ENCODE data around the gene GIGYF1.
"Not testable (repeated sequence)": the region's sequence is repeated elsewhere in the genome, so short reads cannot be mapped to it uniquely, and the experiment has no call there.

GIGYF1 gene

GRCh38 chr7:100671353-100672327 lies 22.4 kb downstream of the GIGYF1 start:
- Mint-ChIP-seq H3K9me3 (no peaks in the 10 kb centered on the region), H3K36me3 (ENCODE audit: low read depth) (no peaks in the 10 kb centered on the region), H3K4me3 (no peak overlapping the region), H3K27ac (no peak overlapping the region), H3K4me1 (peaks cover 5% of the 10 kb centered on the region), H3K27me3 (ENCODE audit: low read depth, poor library complexity) (peaks cover 54% of the 10 kb centered on the region)
- no peak for TF ChIP-seq CTCF (IDR thresholded peaks at IDR 0.05)
- no peak for DNase-seq

GRCh38 chr7:100670074-100670473 lies 24.0 kb downstream of the GIGYF1 start:
- H3K27ac Mint-ChIP-seq: no peak overlapping the region
- H3K4me1 Mint-ChIP-seq: no peaks in the 10 kb centered on the region
- H3K4me3 Mint-ChIP-seq: no peak overlapping the region
- no peaks in the 10 kb centered on the region for H3K36me3 Mint-ChIP-seq (ENCODE audit: low read depth)
- no peaks in the 10 kb centered on the region for H3K9me3 Mint-ChIP-seq
- no peak for DNase-seq
- no peak for TF ChIP-seq CTCF (IDR thresholded peaks at IDR 0.05)
- peaks cover 62% of the 10 kb centered on the region for H3K27me3 Mint-ChIP-seq (ENCODE audit: low read depth, poor library complexity)

- not testable (repeated sequence) for H3K4me3 Mint-ChIP-seq; H3K36me3 Mint-ChIP-seq (ENCODE audit: low read depth); H3K4me1 Mint-ChIP-seq; DNase-seq; H3K9me3 Mint-ChIP-seq; H3K27ac Mint-ChIP-seq
- peaks cover 62% of the 10 kb centered on the region for H3K27me3 Mint-ChIP-seq (ENCODE audit: low read depth, poor library complexity)
Observed at GRCh38 chr7:100669106-100669505, 24.9 kb downstream of the GIGYF1 start.

GRCh38 chr7:100668069-100668449 lies 26.0 kb downstream of the GIGYF1 start:
- no peaks in the 10 kb centered on the region for H3K9me3 Mint-ChIP-seq
- no peak for DNase-seq
- no peak overlapping the region for H3K27ac Mint-ChIP-seq
- TF ChIP-seq CTCF (IDR thresholded peaks at IDR 0.05): no peak
- peaks cover 63% of the 10 kb centered on the region for H3K27me3 Mint-ChIP-seq (ENCODE audit: low read depth, poor library complexity)
- no peaks in the 10 kb centered on the region for H3K4me1 Mint-ChIP-seq
- H3K4me3 Mint-ChIP-seq: no peak overlapping the region
- H3K36me3 Mint-ChIP-seq (ENCODE audit: low read depth): no peaks in the 10 kb centered on the region

- H3K9me3 Mint-ChIP-seq: no peaks in the 10 kb centered on the region
- peaks cover 64% of the 10 kb centered on the region for H3K27me3 Mint-ChIP-seq (ENCODE audit: low read depth, poor library complexity)
- DNase-seq: no peak
- H3K27ac Mint-ChIP-seq: no peak overlapping the region
- H3K4me3 Mint-ChIP-seq: no peak overlapping the region
- no peaks in the 10 kb centered on the region for H3K36me3 Mint-ChIP-seq (ENCODE audit: low read depth)
- no peaks in the 10 kb centered on the region for H3K4me1 Mint-ChIP-seq
- no peak for TF ChIP-seq CTCF (IDR thresholded peaks at IDR 0.05)
Observed at GRCh38 chr7:100667331-100668068, 26.6 kb downstream of the GIGYF1 start.

- Mint-ChIP-seq H3K4me3 (no peak overlapping the region), H3K27me3 (ENCODE audit: low read depth, poor library complexity) (peaks cover 52% of the 10 kb centered on the region), H3K9me3 (no peaks in the 10 kb centered on the region), H3K27ac (no peak overlapping the region), H3K36me3 (ENCODE audit: low read depth) (no peaks in the 10 kb centered on the region), H3K4me1 (no peaks in the 10 kb centered on the region)
- no peak for DNase-seq
- no peak for TF ChIP-seq CTCF (IDR thresholded peaks at IDR 0.05)
Observed at GRCh38 chr7:100665168-100665726, 28.8 kb downstream of the GIGYF1 start.

GRCh38 chr7:100662194-100662776 lies 31.8 kb downstream of the GIGYF1 start:
- H3K36me3 Mint-ChIP-seq (ENCODE audit: low read depth); H3K9me3 Mint-ChIP-seq; H3K4me1 Mint-ChIP-seq; H3K4me3 Mint-ChIP-seq; DNase-seq; H3K27ac Mint-ChIP-seq: not testable (repeated sequence)
- H3K27me3 Mint-ChIP-seq (ENCODE audit: low read depth, poor library complexity): peaks cover 57% of the 10 kb centered on the region

All from nephron progenitor cell (in vitro differentiated cells).